Measurements from ENCODE around the gene EPB41L1.

DNA sequence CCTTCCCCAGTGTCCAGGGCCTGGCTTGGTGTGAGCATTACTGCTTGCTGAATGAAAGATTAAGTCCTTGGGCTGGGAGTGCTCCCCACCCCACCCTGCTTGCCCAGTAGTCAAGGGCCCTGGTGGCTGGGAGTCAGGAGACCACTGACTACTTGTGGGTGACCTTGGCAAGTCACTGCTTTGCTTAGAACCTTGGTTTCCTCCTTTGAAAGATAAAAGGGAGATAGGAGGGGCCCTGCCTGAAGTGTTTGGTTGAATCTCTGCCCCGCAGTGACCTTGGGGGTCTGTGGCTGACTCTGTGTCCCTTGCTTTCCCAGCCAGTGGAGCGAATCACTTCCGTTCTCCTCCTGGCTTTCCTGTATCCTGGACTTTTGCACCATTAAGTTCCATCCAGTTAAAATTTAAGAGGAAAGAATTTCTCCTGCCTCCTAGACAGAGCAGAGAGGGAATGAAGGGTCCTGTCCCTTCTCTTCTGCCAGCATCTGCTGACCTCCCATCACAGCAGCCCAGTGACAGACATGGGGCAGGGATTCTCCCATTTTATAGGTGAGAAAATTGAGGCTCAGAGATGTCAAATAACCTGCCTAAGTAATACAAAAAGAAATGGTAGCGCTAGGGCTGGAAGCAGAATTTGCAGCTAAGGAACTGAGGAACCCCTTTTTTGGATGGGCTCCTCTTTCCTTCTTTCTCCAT is 3.5 kb upstream of the EPB41L1 start:
- no peak for TF ChIP-seq POLR2A (IDR thresholded peaks at IDR 0.05)
- TF ChIP-seq, protein P1, sequence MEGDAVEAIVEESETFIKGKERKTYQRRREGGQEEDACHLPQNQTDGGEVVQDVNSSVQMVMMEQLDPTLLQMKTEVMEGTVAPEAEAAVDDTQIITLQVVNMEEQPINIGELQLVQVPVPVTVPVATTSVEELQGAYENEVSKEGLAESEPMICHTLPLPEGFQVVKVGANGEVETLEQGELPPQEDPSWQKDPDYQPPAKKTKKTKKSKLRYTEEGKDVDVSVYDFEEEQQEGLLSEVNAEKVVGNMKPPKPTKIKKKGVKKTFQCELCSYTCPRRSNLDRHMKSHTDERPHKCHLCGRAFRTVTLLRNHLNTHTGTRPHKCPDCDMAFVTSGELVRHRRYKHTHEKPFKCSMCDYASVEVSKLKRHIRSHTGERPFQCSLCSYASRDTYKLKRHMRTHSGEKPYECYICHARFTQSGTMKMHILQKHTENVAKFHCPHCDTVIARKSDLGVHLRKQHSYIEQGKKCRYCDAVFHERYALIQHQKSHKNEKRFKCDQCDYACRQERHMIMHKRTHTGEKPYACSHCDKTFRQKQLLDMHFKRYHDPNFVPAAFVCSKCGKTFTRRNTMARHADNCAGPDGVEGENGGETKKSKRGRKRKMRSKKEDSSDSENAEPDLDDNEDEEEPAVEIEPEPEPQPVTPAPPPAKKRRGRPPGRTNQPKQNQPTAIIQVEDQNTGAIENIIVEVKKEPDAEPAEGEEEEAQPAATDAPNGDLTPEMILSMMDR (IDR thresholded peaks at IDR 0.05) = no peak

Data from heart left ventricle (tissue), 13 donors.